ENCODE measurements around the gene VWDE.

VWDE gene

DNA sequence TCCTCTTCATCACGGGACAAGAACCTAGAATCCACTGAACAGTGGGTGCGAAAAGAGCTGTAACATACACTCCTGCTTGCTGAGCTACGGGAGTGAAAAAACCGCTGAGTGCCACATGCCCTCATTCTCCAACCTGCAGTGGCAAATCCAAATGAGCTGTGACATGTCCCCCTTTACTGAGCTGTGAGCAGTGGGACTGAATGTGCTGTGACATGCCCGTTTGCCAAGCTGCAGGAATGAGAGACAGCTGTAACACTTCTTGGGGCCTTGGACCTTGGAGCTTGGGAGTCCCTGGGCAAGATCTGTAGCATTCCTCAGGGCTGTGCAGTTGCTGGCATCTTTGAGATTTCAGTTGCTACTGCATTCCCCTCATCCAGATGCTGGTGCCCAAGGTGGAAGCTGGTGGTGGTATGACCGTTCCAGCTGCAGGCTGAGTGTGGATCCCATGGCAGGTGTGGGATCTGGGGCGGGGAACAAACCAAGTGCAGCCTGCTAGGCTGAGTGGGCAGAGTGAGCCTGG is 107.6 kb downstream of the VWDE start:
- H3K9ac ChIP-seq (ENCODE audit: low read length): no peak overlapping the region
- H3K4me3 ChIP-seq (ENCODE audit: low read length): no peak overlapping the region
- H3K27me3 ChIP-seq (ENCODE audit: control insufficient read depth, insufficient read depth, low read length): no peaks in the 10 kb centered on the region
- no peaks in the 10 kb centered on the region for H3K4me1 ChIP-seq (ENCODE audit: control insufficient read depth, insufficient read depth, low read length)
- H3K9me3 ChIP-seq (ENCODE audit: control insufficient read depth, low read length): no peaks in the 10 kb centered on the region
- H3K36me3 ChIP-seq (ENCODE audit: control insufficient read depth, insufficient read depth, low read length): no peaks in the 10 kb centered on the region

DNA sequence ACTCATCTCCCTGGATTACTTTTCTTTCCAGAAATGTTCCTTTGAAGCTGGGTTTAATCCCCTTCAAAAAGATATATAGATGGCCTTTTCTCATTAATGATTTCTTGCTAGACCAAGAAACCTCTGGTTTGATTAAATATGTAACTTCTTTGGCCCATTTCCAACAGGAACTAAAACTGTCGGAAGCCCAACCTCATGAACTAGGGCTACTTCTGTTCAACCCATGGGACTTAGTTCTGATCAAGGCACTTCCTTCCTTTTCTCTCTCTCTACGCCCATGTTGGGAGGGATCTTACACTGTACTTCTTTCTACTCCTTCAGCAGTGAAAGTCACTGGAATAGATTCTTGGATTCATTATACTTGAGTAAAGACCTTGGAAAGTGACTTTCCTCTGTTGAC is 109.0 kb downstream of the VWDE start:
- H3K4me1 ChIP-seq (ENCODE audit: control insufficient read depth, insufficient read depth, low read length): no peaks in the 10 kb centered on the region
- H3K4me3 ChIP-seq (ENCODE audit: low read length): no peak overlapping the region
- H3K36me3 ChIP-seq (ENCODE audit: control insufficient read depth, insufficient read depth, low read length): no peaks in the 10 kb centered on the region
- H3K9ac ChIP-seq (ENCODE audit: low read length): no peak overlapping the region
- no peaks in the 10 kb centered on the region for H3K27me3 ChIP-seq (ENCODE audit: control insufficient read depth, insufficient read depth, low read length)
- no peaks in the 10 kb centered on the region for H3K9me3 ChIP-seq (ENCODE audit: control insufficient read depth, low read length)

GRCh38 chr7:12291870-12292269 is 111.8 kb downstream of the VWDE start:
- H3K9me3 ChIP-seq (ENCODE audit: control insufficient read depth, low read length): no peaks in the 10 kb centered on the region
- H3K9ac ChIP-seq (ENCODE audit: low read length): no peak overlapping the region
- H3K27me3 ChIP-seq (ENCODE audit: control insufficient read depth, insufficient read depth, low read length): no peaks in the 10 kb centered on the region
- H3K4me3 ChIP-seq (ENCODE audit: low read length): no peak overlapping the region
- no peaks in the 10 kb centered on the region for H3K36me3 ChIP-seq (ENCODE audit: control insufficient read depth, insufficient read depth, low read length)
- H3K4me1 ChIP-seq (ENCODE audit: control insufficient read depth, insufficient read depth, low read length): no peaks in the 10 kb centered on the region

- Histone ChIP-seq H3K4me1 (ENCODE audit: control insufficient read depth, insufficient read depth, low read length) (no peaks in the 10 kb centered on the region), H3K9ac (ENCODE audit: low read length) (no peak overlapping the region), H3K9me3 (ENCODE audit: control insufficient read depth, low read length) (no peaks in the 10 kb centered on the region), H3K27me3 (ENCODE audit: control insufficient read depth, insufficient read depth, low read length) (no peaks in the 10 kb centered on the region), H3K36me3 (ENCODE audit: control insufficient read depth, insufficient read depth, low read length) (no peaks in the 10 kb centered on the region), H3K4me3 (ENCODE audit: low read length) (no peak overlapping the region)
Measured at GRCh38 chr7:12290761-12291160, 112.9 kb downstream of the VWDE start.

DNA sequence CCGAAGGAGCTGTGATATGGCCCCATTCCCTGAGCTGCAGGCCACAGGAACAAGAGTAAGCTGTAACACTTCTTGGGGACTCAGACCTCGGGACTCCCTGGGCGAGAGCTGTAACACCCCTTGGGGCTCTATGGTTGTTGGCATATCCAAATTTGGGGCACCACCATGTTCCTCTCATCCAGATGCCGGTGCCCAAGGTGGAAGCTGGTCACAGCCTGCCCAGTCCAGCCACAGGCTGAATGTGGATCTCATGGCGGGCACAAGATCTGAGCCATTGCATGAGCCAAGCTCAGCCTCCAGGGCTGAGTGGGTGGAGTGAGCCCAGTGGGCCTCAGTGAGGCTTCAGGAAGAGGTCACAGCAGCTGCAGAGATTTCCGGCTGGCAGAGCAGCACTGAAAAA is 113.7 kb downstream of the VWDE start:
- no peaks in the 10 kb centered on the region for H3K27me3 ChIP-seq (ENCODE audit: control insufficient read depth, insufficient read depth, low read length)
- no peaks in the 10 kb centered on the region for H3K9me3 ChIP-seq (ENCODE audit: control insufficient read depth, low read length)
- H3K36me3 ChIP-seq (ENCODE audit: control insufficient read depth, insufficient read depth, low read length): no peaks in the 10 kb centered on the region
- H3K4me3 ChIP-seq (ENCODE audit: low read length): no peak overlapping the region
- H3K9ac ChIP-seq (ENCODE audit: low read length): no peak overlapping the region
- H3K4me1 ChIP-seq (ENCODE audit: control insufficient read depth, insufficient read depth, low read length): no peaks in the 10 kb centered on the region

DNA sequence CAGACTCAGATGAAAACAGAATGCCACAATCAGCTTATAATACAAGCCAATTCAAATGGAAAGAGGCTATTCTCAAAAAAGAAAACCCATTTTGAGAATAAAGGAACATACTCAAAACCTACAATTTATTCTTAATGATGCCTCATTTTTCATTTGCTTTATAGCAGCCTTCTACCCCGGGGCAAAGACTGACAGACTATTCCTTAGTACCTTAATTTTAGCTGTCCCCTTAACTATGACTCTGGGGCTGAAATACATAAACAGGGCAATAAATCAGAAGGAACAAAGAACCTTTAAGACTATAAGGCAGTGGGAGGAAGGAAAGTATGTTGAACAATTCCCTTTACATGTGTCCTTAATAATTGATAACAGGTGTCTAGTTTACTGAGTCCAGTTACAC is 115.8 kb downstream of the VWDE start:
- Histone ChIP-seq H3K9me3 (ENCODE audit: control insufficient read depth, low read length) (no peaks in the 10 kb centered on the region), H3K36me3 (ENCODE audit: control insufficient read depth, insufficient read depth, low read length) (no peaks in the 10 kb centered on the region), H3K4me1 (ENCODE audit: control insufficient read depth, insufficient read depth, low read length) (no peaks in the 10 kb centered on the region), H3K4me3 (ENCODE audit: low read length) (no peak overlapping the region), H3K9ac (ENCODE audit: low read length) (no peak overlapping the region), H3K27me3 (ENCODE audit: control insufficient read depth, insufficient read depth, low read length) (no peaks in the 10 kb centered on the region)

- no peaks in the 10 kb centered on the region for H3K4me1 ChIP-seq (ENCODE audit: control insufficient read depth, insufficient read depth, low read length)
Measured at GRCh38 chr7:12281038-12281437, 122.6 kb downstream of the VWDE start.

More at GRCh38 chr7:12281038-12281437, 122.6 kb downstream of the VWDE start:
- no peaks in the 10 kb centered on the region for H3K36me3 ChIP-seq (ENCODE audit: control insufficient read depth, insufficient read depth, low read length)
- H3K9ac ChIP-seq (ENCODE audit: low read length): no peak overlapping the region
- no peak overlapping the region for H3K4me3 ChIP-seq (ENCODE audit: low read length)
- no peaks in the 10 kb centered on the region for H3K9me3 ChIP-seq (ENCODE audit: control insufficient read depth, low read length)
- H3K27me3 ChIP-seq (ENCODE audit: control insufficient read depth, insufficient read depth, low read length): no peaks in the 10 kb centered on the region
